NCI-H345 (cell line): ENCODE results near the gene PTPRU.

Source experiments
- DNase-seq: peaks from one replicate; lab custom pipeline; 2025; lab: John Stamatoyannopoulos, UW

Gene PTPRU

GRCh38 chr1:29235955-29236711 lies at the start of gene PTPRU:
TSS of gene PTPRU (plus strand) at chr1:29236522. CDS start at chr1:29236645, 123 bp downstream.
- DNase-seq, result peak; percentile 78

DNA sequence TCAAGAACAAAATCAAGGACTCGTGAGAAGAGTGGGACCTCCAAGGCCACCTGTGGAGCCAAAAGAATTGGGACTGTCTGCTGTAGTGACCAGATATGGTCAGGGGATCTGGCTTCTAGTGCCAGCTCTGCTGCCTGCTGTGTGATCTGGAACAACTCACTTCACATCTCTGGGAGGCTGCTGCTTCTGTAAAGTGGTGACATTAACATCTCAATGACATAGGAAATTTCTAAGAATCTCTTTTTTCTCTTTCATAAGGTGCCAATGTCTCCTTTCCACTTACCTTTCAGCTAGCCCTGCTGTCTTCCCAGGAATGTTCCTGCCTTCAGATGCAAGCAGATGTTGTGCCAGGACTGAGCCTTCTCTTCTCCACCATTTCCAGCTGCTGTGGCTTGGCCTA lies 49.6 kb upstream of the PTPRU start:
- DNase-seq, result no peak

- no peak for DNase-seq
Observed at GRCh38 chr1:29190718-29191117, 45.6 kb upstream of the PTPRU start.

DNA sequence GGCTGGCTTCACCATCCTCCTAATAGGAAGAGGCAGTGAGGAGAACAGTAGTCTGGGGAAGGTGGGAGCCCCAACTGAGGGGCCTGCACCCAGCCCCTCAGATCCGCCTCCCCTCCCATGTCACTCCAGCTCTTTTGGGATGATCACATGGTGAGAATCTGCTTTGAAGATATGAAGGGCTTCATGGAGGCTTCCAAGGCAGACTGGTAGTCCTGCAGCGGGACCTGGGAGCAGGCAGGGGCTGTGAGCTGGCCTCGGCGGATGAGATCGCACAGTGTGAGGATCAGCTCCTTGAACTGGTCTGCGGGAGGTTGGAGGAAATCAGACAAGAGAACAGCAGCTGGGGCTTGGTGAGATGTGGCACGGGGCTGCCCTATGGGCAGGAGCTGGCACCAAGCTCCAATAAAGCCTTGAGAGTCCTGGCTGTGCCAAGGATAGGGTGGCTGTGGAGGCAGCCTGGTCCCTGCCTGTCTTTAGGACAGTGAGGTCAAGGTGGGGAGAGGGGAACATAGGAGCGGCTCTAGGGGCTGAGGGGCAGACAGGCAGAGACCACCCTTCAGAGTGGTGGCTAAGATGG lies 42.4 kb upstream of the PTPRU start:
- DNase-seq, result no peak

GRCh38 chr1:29195881-29196291 lies 40.4 kb upstream of the PTPRU start:
- no peak for DNase-seq

- DNase-seq, result no peak
Observed at GRCh38 chr1:29196863-29197589, 39.3 kb upstream of the PTPRU start.

DNA sequence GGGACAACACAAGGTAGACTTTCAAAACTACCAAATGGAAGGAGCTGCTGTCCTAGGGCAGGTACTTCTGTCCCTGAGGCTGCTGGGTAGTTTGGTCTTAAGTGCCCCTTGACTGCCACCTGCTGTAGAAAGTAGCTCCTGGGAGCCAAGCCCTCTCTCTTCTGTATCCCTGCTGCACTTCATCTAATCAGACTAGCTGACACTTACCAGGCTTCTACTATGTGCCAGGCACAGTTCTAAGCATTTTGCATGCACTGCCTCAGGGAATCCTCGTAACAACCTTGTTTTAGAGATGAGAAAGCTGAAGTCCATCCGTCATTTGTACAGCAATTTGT lies 38.8 kb upstream of the PTPRU start:
- DNase-seq, result peak; percentile 11

- DNase-seq, result no peak
Observed at GRCh38 chr1:29197993-29198392, 38.3 kb upstream of the PTPRU start.

- no peak for DNase-seq
Observed at GRCh38 chr1:29200906-29201594, 35.3 kb upstream of the PTPRU start.

DNA sequence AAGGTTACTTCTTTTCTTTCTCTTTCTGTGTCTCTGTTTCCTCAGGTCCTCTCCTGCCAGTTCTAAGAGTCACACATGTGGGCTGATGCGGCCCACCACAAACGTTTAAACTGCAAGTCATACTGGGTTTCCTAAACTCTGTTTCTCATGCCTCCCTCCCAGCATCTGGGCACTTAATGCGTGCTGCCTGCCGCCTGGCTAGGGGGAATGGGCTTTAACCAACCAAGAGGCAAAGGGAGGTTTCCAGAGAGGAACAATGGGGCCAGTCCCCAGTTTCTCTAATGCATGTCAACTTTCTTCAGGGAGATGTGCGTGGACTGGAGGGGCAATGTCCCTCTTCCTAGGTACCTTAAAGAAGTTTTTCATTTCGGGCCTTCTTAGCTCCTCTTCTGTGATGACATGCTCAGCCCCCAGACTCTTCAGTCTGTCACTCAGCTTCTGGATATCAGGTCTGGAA lies 34.7 kb upstream of the PTPRU start:
- no peak for DNase-seq

DNA sequence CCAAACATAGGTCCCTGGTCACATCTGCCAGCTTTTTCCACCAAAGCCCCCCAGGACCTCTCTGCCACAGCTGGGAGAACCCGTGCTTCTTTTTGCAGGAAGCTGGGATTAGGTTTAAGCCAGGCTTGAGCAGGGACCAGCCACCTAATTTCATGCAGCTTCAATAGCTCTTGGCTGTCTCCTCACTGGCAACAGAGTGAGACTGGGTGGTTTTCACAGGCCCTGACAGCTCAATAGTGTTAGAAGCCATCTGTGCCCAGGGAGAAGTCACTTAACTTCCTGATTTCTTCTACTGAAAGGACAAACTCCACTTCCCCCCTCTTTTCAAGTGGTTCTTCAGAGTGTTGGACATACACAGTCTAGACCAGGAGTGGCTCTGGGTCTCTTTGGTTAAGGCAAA lies 34.3 kb upstream of the PTPRU start:
- no peak for DNase-seq

GRCh38 chr1:29202584-29203340 lies 33.6 kb upstream of the PTPRU start:
- DNase-seq, result peak; percentile 87

DNA sequence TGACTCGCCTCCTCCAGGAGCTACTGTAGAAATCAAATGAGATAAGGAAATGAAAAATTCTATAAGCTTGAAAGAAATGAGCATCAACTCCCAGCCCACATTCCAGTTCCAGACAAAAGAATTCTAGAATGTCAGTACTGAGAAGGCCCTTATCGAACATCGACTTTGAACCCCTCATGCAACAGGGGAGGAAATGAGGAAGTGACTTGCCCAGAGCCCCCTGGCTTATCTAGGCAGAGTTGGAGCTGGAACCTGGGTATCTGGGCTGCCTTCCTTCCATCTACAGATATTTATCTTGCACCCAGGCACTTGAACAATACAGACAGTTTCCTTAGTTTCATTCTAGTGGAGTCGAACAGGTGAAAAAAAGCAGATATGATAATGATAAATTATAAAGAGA lies 27.9 kb upstream of the PTPRU start:
- DNase-seq, result no peak

GRCh38 chr1:29209173-29209572 lies 27.1 kb upstream of the PTPRU start:
- no peak for DNase-seq

- DNase-seq, result no peak
Observed at GRCh38 chr1:29210278-29211085, 25.8 kb upstream of the PTPRU start.

DNA sequence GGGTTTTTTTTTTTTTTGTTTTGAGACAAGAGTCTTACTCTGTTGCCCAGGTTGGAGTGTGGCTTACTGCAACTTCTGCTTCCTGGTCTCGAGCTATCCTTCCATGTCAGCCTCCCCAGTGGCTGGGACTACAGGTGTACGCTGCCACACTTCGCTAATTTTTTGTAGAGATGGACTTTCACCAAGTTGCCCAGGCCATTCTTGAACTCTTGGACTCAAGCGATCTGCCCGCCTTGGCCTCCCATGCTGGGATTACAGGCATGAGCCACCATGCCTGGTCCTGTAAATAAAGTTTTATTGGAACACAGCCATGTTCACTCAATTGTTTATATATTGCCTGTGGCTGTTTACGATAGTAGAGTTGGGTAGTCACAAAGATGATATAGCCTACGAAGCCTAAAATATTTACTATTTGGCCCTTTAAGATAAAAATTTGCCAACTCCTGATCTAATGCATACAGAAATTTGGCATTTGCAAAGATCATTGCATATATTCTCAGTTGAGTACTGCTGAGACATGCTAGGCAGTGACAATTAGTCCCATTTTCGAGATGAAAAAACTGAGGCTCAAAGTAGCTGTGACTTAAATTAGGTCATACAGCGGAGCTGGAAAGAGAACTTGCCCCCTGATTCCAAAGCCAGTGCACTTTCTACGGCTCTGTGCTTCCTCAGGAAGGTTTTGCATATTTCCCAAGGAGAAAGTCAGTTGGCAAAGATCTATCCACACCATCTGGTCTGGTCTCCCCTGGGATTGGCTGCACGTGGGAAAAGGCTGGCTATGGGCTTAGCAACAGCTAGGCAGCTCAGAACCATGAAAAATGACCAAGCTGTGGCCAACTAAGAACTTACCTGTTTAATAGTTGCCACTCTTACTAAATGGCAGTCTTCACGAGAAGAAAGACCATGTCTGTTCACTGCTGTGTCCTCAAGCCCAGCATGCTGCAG lies 25.0 kb upstream of the PTPRU start:
- no peak for DNase-seq

- DNase-seq, result no peak
Observed at GRCh38 chr1:29213055-29213454, 23.3 kb upstream of the PTPRU start.

GRCh38 chr1:29217633-29218032 lies 18.7 kb upstream of the PTPRU start:
- no peak for DNase-seq

DNA sequence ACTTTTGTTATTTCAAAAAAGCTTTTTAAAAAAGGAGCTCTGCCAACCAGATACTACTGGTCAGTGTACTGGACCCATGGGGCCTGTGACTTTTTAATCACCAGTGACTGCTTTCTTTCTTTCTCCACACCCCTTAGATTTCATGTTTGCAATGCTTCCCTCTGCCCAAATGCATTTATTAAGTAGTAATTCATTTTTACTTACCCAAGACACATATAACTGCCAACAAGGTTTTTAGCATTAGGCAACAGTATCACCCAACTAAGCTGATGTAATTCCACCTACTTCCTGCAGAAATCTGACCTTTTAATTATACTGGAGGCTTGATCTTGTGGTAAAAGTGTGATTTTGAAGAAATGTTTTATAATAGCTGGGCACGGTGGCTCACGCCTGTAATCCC lies 18.1 kb upstream of the PTPRU start:
- DNase-seq, result no peak

DNA sequence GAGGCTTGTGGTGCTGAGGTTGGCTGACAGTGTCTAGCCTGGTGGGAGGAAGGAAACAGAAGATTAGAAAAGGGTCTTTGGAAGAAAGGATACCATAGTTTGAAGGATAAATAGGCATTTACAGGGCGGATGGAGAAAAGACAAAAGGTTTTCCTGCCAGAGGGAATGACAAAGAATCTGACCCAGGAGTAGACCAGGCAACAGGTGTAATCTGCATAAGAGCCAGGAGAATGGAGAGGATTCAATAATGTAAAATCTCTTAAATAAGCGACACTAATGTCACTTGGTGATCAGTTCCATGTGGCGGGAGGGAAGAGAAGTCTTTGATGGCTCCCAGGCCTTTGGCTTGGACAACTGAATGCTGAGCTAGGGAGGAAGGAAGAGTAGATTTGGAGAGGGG lies 15.0 kb upstream of the PTPRU start:
- no peak for DNase-seq
